NCI-H2171 (cell line): Measurements from ENCODE around the gene IRF3.
A peak's percentile ranks its signal among the peaks of the same experiment; 100 is the strongest.

Source experiments
- DNase-seq: peaks from one replicate; lab custom pipeline; 2025; lab: John Stamatoyannopoulos, UW

The IRF3 gene

DNA sequence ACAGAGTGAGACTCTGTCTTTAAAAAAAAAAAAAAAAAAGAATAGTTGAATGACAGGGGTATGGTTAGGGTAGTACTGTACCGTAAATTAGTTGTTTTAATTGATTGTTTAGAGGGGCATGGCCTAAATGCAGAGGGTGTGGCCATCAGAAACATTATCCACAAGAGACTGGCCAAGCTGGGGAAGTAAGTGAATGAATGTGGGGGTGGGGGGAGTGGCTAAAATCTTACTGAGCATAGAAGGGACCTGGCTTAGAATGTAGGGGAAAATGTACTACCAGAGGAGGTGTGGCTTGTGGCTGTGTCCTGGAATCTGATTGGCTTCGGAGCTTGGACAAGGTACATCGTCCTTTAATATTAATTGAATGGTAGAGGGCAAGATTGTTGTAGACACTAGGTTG lies 3.9 kb upstream of the IRF3 start:
- DNase-seq = no peak

DNA sequence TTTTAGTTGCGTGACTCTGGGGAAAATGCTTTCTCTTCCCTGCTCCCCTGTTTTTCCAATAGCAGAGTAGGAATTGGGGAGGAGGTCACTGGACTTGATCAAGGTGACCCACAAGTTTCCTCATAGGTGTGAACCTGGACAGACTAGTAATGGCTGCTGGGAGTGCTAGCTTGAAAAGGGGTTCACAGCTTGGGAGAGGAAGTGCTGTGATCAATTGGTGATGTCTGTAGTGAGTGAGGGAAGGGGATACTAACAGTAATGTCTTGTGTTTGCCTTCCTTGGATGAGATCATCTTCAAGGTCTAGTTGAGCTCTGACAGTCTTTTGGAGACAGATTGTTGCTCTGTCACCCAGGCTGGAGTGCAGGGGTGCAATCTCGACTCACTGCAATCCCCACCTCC lies 1.8 kb upstream of the IRF3 start:
- DNase-seq = no peak

DNA sequence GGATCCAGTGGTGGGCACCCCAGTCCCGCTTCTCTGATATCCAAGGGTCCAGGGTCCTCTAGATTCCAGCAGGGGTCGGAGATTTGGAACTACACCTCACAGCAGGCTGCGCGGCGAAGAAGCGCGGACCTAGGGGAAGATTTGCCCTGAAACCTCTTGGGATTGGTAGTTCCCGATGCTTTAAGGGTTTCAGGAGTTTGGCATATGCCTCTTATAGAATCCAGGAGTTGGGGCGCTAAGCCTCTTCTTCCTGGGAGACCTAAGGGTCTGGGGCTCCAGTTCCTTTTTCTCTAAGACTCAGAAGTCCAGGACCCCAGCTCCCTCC lies 425 bp upstream of the IRF3 start:
- no peak for DNase-seq

DNA sequence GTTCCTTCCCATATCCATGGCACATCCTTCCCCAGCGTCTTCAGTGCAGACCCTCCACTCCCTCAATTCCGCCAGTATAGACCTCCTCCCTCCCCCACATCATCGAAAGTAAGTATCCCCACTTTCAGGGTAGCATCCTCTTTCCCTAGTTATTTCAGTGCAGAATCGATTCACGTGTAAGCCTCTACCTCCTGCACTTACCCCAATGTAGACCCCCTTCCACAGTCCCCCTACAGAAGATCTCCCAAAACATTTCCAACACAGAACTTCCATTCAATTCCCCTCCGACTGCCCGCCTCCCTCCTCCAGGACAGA lies 664 bp downstream of the IRF3 start:
- no peak for DNase-seq

DNA sequence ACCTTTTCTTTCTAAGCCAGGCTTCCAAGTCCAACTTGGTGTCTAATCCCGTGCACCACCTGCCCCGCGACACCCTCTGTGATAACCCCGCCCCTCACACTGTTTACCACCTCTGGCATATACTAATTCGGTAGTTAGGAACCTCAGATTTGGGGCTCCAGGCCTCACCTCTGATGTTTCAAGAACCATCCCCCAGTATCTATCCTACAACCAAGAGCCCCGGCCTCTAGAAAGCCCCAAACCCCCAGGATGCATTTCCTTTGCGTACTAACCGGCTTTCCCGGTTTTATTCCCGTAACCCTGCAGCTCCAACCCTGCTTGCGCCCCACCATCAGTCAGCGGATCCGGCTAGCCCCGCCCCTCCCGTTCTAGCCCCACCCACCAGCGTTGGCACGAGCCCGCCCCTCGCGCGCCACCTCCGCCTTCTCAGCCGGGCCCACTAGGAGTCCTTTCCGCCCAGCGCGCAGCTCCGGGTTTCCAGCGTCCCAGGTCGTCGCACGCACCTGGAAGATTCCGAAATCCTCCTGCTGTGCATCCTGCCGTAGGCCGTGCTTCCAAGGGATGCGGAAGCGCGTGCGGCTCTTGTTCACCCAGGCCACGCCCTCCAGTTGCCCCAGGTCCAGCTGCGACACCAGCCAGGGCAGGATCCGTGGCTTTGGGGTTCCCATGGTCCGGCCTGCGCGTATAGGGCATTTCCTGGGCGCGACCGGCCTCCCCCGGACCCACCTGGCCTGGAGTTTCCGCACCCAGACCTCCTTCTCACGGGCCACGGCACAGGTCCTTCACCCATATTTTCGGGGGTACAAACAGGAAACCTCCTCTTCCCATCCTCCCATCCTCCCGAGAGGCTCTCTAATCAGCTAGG lies 1.3 kb downstream of the IRF3 start:
- DNase-seq = peak; percentile 91

DNA sequence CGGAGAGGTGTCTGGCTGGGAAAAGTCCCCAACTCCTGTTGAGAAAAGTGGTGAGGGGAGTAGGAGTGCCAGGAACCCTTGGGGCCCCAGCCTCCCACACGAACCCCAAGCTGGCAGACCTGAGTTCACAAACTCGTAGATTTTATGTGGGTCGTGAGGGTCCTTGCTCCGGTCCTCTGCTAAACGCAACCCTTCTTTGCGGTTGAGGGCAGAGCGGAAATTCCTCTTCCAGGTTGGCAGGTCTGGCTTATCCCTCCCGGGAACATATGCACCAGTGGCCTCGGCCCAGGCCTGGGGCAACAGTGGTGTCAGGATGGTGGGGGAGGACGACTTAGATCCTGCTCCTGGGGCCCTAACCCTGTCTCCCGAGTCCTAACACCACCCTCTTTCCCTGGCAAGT lies 2.4 kb downstream of the IRF3 start:
- DNase-seq = no peak

DNA sequence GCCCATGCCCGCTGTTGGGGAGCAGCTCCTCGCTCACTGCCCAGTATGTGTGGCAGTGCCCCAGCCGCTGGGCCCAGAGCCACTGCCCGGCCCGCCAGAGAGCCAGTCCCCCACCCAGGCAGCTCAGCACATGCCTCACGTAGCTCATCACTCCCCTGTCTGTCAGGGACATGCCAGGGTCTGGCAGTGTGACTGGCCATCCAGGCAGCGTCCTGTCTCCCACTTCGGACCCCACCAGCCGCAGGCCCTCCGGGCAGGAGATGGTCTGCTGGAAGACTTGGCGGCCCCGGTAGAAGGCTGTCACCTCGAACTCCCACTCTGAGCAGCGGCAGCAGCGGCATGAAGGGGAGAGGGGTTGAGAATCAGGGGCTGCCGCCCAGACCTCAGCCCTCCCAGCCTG lies 3.6 kb downstream of the IRF3 start:
- no peak for DNase-seq

DNA sequence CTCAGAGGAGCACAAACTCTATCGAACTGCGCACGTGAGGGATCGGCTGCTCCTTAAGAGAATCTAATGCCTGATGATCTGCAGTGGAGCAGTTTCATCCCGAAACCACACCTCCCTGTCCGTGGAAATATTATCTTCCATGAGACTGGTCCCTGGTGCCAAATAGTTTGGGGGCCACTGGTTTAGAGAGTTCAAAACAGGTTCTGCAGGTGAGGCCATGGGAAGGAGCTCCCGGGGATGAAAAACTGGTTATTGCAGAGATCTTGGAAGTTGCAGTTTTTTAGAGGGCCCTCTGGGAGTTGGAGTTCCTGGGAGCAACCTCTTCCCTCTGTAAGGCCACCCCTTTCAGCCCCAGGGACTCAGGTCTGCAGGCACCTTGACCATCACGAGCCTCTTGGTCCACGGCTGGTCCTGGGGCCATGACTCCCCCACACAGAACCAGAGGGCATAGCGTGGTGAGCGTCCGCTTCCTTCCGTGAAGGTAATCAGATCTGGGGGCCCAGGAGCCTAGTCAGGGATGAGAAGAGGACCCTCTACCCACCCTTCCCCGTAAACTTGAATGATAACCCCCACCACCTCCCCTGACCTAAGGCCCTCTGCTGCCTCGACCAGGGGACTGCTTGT lies 5.2 kb downstream of the IRF3 start:
- no peak for DNase-seq

DNA sequence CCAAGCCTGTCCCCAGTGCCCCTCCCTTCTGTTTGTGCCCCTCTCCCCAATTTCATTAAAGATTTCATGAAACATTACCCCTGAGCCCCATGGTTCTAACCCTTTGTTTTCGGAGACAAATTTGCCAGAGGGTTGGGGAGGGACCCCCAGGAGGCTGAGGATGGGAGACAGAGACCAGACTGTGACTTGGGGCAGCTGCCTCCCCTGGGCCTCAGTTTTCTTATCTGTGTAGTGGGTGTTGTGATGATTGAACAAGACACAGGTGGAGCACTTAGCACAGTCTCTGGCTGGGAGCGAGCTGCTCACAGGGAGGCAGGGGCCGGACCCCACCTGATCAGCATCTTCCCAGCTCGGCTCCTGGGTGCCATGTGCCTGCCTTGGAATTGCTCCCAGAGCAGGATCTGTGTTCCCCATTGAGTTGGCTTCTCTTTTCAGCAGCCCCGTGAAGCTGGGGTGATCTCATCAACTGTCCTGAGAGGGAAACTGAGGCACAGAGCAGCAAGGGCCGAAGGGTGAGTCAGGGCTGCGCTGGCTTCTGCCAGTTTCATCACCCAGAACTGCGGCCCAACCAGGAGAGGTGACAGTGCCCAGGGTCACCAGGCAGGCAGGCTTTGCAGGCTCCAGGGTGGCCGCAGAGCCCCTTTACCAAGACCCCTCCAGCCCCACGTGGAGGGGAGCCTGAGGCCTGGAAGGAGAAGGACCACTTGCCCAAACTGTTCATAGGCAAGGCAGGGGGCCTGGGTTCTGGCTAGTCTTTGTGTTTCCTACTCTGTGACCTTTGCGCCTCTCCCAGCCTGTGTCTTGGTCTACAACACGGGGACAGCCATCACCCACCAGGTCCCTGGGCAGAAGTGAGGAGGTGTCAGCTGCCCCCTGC lies 6.9 kb downstream of the IRF3 start:
- DNase-seq = no peak

DNA sequence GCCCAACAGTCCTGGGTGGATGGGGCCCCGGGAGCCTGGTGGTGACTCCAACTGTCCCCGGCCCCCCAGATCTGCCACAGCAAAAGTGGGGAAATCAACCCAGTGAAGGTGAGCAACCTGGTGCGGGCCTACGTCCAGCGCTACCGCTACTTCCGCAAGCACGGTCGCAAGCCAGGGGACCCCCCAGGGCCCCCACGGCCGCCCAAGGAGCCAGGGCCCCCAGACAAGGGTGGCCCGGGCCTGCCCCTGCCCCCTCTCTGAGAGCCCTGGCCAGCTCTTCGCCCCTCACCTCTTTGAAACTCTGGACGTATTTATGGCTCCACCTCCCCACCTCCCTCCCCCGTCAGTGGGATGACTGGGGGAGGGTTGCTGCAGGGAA lies 7.5 kb downstream of the IRF3 start:
- no peak for DNase-seq

DNA sequence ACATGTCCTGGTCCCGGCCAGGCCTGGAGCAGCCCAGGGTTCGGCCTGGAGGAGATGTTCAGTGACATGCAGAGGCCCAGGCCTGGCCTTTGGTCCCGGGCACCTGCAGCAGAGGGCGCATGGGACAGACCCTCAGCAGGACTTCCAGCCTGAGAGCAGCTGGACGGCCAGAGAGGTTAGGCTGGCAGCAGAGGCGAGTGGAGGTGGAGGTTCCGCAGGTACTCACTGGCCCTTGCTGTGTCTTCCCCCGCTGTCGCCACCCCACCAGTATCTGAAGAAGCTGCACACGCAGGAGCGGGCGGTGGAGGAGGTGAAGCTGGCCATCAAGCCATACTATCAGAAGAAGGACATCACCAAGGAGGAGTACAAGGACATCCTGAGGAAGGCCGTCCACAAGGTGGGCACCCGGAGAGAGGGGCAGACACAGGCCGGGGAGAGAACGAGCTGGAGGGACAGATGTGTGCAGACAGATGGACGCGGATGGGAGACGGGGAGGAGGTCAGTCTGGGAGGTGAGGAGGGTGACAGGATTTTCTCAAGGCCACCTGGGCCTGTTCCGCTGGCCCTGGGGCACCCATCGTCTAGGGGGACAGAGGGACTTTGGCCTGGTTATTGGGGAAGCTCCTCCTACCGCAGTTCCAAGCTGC lies 8.0 kb downstream of the IRF3 start:
- DNase-seq = no peak

DNA sequence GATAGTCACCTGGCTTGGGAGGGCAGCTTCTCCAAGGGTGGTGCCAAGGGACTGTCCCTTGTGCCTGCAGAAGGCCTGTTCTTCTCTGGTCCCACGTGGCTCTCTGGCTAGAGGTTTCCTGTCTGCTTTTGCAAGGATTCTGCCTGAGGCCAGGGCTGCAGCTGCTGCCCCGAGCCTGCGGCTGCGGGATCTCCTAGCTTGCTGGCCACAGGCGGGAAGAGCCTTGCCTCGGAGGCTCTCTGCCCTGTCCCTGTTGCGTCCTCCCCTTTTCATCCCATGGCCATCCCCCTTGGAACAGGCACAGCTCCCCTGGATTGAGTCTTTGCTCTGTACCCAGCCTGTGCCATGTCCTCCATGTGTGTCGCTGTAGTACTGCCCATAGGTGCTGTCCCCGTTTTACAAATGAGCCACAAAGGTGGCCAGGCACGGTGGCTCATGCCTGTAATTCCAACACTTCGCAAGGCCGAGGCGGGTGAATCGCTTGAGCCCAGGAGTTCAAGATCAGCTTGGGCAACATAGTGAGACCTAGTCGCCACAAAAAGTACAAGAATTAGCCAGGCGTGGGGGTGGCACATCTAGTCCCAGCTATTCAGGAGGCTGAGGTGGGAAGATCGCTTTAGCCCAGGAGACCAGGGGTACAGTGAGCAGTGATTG lies 9.1 kb downstream of the IRF3 start:
- DNase-seq = no peak

DNA sequence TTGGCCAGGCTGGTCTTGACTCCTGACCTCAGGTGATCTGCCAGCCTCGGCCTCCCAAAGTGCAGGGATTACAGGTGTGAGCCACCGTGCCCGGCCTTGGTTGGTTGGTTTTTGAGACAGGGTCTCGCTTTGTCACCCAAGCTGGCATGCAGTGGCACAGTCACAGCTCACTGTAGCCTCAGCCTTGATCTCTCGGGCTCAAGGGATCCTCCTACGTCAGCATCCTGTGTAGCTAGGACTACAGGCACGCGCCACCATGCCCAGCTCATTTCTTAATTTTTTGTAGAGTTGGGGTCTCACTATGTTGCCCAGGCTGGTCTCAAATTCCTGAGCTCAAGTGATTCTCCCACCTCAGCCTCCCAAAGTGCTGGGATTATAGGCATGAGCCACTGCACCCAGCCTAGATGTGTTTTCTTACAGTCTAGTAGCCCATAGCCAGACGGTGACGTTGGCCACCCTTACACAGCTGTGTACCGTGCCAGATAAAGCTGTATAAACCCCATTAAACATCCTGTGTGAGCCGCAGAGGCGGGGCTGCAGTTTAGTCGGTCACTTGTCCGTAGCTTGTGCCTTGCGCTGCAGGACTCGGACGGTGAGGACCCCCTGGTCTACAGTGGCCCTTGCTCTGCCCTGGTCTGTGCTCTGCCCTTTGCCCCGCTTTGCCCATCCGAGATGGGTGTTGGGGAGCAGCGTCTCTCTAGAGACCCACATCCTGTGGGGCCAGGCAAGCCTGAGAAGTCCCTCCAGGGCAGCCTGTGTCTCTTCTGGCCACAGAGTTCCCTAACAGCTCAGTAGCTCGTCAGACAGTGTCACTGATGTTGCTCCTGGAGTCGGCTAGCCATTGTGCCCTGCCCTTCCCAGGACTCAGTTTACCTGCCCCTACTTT lies 9.8 kb downstream of the IRF3 start:
- DNase-seq = no peak

DNA sequence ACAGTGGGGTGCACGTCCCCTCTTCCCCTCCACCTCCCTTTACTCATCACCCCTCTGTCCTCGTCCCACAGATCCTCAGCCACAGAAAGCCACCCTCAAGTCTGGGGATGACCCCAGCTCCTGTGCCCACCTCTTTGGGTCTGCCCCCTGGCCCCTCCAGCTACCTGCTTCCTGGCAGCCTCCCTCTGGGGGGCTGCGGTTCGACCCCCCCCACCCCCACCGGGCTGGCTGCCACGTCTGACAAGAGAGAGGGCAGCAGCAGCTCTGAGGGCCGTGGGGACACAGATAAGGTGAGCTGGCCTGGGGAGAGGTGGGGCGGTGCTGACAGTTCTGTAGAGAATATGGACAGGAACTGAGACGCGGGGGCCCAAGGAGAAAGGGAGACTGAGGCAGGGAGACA lies 11.1 kb downstream of the IRF3 start:
- no peak for DNase-seq

DNA sequence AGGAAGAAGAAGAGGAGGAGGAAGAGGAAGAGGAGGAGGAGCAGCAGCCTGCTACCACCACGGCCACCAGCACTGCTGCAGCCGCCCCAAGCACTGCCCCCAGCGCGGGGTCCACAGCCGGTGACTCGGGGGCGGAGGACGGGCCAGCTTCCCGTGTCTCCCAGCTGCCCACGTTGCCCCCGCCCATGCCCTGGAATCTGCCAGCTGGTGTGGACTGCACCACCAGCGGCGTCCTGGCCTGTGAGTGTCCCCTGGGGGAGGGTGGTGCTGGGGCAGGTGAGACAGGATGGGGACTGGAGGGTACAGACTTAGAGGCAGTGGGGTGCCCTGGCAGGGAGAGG lies 12.2 kb downstream of the IRF3 start:
- no peak for DNase-seq

DNA sequence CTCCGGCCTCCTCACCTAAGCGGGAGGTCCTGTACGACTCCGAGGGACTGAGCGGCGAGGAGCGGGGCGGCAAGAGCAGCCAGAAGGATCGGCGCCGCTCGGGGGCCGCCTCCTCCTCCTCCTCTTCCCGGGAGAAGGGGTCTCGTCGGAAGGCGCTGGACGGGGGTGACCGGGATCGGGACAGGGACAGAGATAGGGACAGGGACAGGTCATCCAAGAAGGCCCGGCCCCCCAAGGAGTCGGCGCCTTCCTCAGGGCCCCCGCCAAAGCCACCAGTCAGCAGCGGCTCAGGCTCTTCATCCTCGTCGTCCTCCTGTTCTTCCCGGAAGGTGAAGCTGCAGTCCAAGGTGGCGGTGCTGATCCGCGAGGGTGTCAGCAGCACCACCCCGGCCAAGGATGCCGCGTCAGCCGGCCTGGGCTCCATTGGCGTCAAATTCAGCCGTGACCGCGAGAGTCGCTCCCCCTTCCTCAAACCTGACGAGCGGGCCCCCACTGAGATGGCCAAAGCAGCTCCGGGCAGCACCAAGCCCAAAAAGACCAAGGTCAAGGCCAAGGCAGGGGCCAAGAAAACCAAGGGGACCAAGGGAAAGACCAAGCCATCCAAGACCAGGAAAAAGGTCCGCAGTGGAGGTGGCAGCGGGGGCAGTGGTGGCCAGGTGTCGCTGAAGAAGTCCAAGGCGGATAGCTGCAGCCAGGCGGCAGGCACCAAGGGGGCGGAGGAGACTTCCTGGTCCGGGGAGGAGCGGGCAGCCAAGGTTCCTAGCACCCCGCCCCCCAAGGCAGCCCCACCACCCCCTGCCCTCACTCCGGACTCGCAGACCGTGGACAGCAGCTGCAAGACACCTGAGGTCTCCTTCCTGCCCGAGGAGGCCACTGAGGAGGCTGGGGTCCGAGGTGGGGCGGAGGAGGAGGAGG lies 12.8 kb downstream of the IRF3 start:
- no peak for DNase-seq

DNA sequence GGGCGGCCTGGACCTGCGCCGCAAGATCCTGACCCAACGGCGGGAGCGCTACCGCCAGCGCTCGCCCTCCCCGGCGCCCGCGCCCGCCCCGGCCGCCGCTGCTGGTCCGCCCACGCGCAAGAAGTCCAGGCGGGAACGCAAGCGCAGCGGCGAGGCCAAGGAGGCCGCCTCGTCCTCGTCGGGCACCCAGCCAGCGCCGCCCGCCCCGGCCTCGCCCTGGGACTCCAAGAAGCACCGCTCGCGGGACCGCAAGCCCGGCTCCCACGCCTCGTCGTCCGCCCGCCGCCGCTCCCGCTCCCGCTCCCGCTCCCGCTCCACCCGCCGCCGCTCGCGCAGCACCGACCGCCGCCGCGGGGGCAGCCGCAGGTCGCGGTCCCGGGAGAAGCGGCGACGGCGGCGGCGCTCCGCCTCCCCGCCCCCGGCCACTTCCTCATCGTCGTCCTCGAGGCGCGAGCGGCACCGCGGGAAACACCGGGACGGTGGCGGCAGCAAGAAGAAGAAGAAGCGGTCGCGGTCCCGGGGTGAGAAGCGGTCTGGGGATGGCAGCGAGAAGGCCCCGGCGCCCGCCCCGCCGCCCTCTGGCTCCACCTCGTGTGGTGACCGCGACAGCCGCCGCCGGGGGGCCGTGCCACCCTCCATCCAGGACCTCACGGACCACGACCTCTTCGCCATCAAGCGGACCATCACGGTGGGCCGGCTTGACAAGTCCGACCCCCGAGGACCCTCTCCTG lies 13.7 kb downstream of the IRF3 start:
- no peak for DNase-seq

DNA sequence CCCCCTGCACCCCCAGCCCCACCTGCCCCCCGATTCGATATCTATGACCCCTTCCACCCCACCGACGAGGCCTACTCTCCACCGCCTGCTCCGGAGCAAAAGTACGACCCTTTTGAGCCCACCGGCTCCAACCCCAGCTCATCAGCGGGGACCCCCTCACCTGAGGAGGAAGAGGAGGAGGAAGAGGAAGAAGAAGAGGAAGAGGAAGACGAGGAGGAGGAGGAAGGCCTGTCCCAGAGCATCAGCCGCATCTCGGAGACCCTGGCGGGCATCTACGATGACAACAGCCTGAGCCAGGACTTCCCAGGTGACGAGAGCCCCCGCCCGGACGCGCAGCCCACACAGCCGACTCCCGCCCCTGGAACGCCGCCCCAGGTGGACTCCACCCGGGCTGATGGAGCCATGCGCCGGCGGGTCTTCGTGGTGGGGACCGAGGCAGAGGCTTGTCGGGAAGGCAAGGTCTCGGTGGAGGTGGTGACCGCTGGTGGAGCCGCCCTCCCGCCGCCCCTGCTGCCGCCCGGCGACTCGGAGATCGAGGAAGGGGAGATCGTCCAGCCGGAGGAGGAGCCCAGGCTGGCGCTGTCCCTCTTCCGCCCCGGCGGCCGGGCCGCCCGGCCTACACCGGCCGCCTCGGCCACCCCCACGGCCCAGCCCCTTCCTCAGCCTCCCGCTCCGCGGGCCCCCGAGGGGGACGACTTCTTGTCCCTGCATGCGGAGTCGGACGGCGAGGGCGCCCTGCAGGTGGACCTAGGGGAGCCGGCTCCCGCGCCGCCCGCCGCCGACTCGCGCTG lies 14.4 kb downstream of the IRF3 start:
- DNase-seq = no peak

DNA sequence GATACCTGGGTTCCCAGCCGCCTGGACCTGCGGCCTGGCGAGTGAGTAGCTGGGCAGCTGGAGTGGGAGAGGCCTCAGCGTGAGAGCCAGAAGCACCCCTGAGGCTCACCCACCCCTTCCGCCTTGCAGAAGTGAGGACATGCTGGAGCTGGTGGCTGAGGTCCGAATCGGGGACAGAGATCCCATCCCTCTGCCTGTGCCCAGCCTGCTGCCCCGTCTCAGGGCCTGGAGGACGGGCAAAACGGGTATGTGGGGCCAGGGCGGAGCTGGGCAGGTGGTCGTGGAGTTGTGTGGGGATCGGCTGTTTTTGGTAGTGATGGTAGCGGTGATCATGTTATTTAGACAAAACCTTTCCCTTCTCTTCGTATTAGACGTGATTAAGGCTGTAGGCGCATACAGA lies 19.1 kb downstream of the IRF3 start:
- DNase-seq = no peak
